Measurements from ENCODE around the gene MRPL11.
A peak's percentile ranks its signal among the peaks of the same experiment; 100 is the strongest.

MRPL11 gene

DNA sequence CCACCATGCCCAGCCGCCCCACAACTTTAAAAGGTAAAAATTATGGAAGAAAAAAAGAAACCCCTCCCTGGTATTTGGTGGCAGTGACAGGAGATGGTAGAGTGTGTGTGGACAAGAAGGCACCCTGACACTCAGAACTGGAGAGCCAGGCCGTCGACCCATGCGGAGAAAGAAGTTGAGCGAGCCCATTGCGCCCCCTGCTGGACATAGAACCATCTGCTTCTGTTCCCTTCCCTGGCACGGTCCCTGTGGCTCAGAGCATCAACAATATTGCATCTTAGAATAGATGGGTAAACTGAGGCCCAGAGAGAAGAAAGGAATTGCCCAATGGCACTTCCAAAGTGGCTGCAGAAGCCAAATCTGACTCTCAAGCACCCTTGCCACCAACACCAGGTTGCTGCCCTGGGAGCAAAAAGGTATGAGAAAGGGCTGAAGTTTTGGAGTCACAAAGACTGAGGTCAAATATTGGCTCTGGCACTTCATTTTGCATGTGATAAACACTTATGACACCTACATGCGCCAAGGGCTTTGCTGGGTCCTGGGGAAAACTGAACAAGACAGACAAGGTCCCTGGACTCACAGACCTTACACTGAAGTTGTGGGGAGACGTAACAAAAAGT, 8.6 kb downstream of the MRPL11 start:
- no peak for TF ChIP-seq EZH2 (optimal IDR thresholded peaks at IDR 0.05; ENCODE audit: low read depth, low read length)
- peak; percentile 84 for TF ChIP-seq CTCF (IDR thresholded peaks at IDR 0.05; ENCODE audit: low read length)
- Histone ChIP-seq H4K20me1 (ENCODE audit: insufficient read depth, low read length) (no peaks in the 10 kb centered on the region), H3K79me2 (ENCODE audit: low read length) (no peaks in the 10 kb centered on the region), H3F3A (ENCODE audit: insufficient read depth, low read length) (no peaks in the 10 kb centered on the region), H2AFZ (ENCODE audit: low read length) (no peak overlapping the region), H3K36me3 (replicated peaks; ENCODE audit: insufficient read depth, low read length) (0 out of 2 replicates have a peak, but pooled peaks cover 3% of the 10 kb centered on the region), H3K9me3 (replicated peaks; ENCODE audit: insufficient read depth, low read length) (no peaks in the 10 kb centered on the region), H3K9me2 (replicated peaks; ENCODE audit: insufficient read depth, low read length) (no peaks in the 10 kb centered on the region), H3K4me2 (ENCODE audit: low read depth, low read length) (no peak overlapping the region), H3K4me3 (ENCODE audit: low read length) (no peak overlapping the region), H3K9ac (ENCODE audit: low read length) (no peak overlapping the region), H3K27ac (ENCODE audit: low read length) (no peak overlapping the region), H3K27me3 (replicated peaks; ENCODE audit: insufficient read depth, low read length) (no peaks in the 10 kb centered on the region), H3K4me1 (ENCODE audit: low read length) (no peaks in the 10 kb centered on the region)
- peak; percentile 57 for DNase-seq

DNA sequence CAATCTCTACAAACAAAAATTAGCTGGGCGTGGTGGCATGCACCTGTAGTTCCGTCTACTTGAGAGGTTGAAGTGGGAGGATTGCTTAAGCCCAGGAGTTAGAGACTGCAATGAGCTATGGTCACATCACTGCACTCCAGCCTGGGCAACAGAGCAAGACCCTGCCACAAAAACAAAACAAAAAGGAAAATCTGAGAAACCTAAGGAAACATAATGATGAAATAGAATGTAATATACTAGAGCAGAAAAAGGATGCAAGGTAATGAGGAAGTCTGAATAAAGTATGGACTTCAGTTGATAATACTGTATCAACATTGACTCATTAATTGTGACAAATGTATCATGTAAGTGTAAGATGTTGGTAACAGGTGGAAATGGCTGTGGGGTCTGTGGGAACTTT, 9.7 kb downstream of the MRPL11 start:
- Histone ChIP-seq H3K4me3 (ENCODE audit: low read length) (no peak overlapping the region), H3K4me2 (ENCODE audit: low read depth, low read length) (no peak overlapping the region), H3K27ac (ENCODE audit: low read length) (no peak overlapping the region), H3K79me2 (ENCODE audit: low read length) (no peaks in the 10 kb centered on the region), H2AFZ (ENCODE audit: low read length) (no peak overlapping the region), H3K4me1 (ENCODE audit: low read length) (no peaks in the 10 kb centered on the region), H3K36me3 (replicated peaks; ENCODE audit: insufficient read depth, low read length) (no peaks in the 10 kb centered on the region), H3K9ac (ENCODE audit: low read length) (no peak overlapping the region), H3K9me2 (replicated peaks; ENCODE audit: insufficient read depth, low read length) (no peaks in the 10 kb centered on the region), H3K9me3 (replicated peaks; ENCODE audit: insufficient read depth, low read length) (no peaks in the 10 kb centered on the region), H3K27me3 (replicated peaks; ENCODE audit: insufficient read depth, low read length) (peaks cover 5% of the 10 kb centered on the region; the same call in 1 of the 2 replicates), H4K20me1 (ENCODE audit: insufficient read depth, low read length) (no peaks in the 10 kb centered on the region), H3F3A (ENCODE audit: insufficient read depth, low read length) (no peaks in the 10 kb centered on the region)
- DNase-seq = no peak
- TF ChIP-seq EZH2 (optimal IDR thresholded peaks at IDR 0.05; ENCODE audit: low read depth, low read length) (no peak), EZH2phosphoT487 (IDR thresholded peaks at IDR 0.05; ENCODE audit: low read length) (no peak), CTCF (IDR thresholded peaks at IDR 0.05; ENCODE audit: low read length) (no peak)

GRCh38 chr11:66426314-66426713, 12.3 kb downstream of the MRPL11 start:
- H3K36me3 ChIP-seq (replicated peaks; ENCODE audit: insufficient read depth, low read length) = no peaks in the 10 kb centered on the region
- no peaks in the 10 kb centered on the region for H3K79me2 ChIP-seq (ENCODE audit: low read length)
- no peak overlapping the region for H3K27ac ChIP-seq (ENCODE audit: low read length)
- no peak for TF ChIP-seq EZH2 (optimal IDR thresholded peaks at IDR 0.05; ENCODE audit: low read depth, low read length)
- no peak for TF ChIP-seq CTCF (IDR thresholded peaks at IDR 0.05; ENCODE audit: low read length)
- TF ChIP-seq EZH2phosphoT487 (IDR thresholded peaks at IDR 0.05; ENCODE audit: low read length) = no peak
- DNase-seq = no peak
- H3K27me3 ChIP-seq (replicated peaks; ENCODE audit: insufficient read depth, low read length) = peaks cover 5% of the 10 kb centered on the region; the same call in 1 of the 2 replicates
- no peak overlapping the region for H3K4me2 ChIP-seq (ENCODE audit: low read depth, low read length)
- H3K4me1 ChIP-seq (ENCODE audit: low read length) = no peaks in the 10 kb centered on the region
- H3K9me2 ChIP-seq (replicated peaks; ENCODE audit: insufficient read depth, low read length) = no peaks in the 10 kb centered on the region
- H4K20me1 ChIP-seq (ENCODE audit: insufficient read depth, low read length) = 0 out of 2 replicates have a peak, but pooled peaks cover 3% of the 10 kb centered on the region
- H3K9me3 ChIP-seq (replicated peaks; ENCODE audit: insufficient read depth, low read length) = no peaks in the 10 kb centered on the region
- H3F3A ChIP-seq (ENCODE audit: insufficient read depth, low read length) = peaks cover 8% of the 10 kb centered on the region
- H2AFZ ChIP-seq (ENCODE audit: low read length) = no peak overlapping the region
- no peak overlapping the region for H3K4me3 ChIP-seq (ENCODE audit: low read length)
- H3K9ac ChIP-seq (ENCODE audit: low read length) = no peak overlapping the region
